Measurements from ENCODE around the gene PSMA3.

Gene PSMA3

DNA sequence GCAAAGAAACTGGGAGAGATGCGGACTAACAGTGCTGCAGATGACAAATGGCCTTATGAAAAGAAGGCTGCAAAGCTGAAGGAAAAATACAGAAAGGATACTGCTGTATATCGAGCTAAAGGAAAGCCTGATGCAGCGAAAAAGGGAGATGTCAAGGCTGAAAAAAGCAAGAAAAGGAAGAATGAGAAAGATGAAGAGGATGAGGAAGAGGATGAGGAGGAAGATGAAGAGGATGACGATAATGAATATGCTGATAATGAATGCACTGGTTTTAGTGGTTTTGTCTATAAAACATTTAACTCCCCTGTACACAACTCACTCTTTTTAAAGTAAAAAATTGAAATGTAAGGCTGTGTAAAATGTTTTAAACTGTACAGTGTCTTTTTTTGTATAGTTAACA, 40.5 kb downstream of the PSMA3 start:
- Histone ChIP-seq H2AFZ (ENCODE audit: low read length) (no peak overlapping the region), H3K27ac (ENCODE audit: low read length) (no peak overlapping the region), H3K9me2 (replicated peaks; ENCODE audit: insufficient read depth, low read length) (no peaks in the 10 kb centered on the region), H3K4me2 (ENCODE audit: low read depth, low read length) (no peak overlapping the region), H3K4me1 (ENCODE audit: low read length) (no peaks in the 10 kb centered on the region), H3K9me3 (replicated peaks; ENCODE audit: insufficient read depth, low read length) (no peaks in the 10 kb centered on the region), H3K79me2 (ENCODE audit: low read length) (peaks cover 59% of the 10 kb centered on the region), H4K20me1 (ENCODE audit: insufficient read depth, low read length) (no peaks in the 10 kb centered on the region), H3K9ac (ENCODE audit: low read length) (no peak overlapping the region), H3F3A (ENCODE audit: insufficient read depth, low read length) (no peaks in the 10 kb centered on the region; the same call in 1 of the 2 replicates), H3K4me3 (ENCODE audit: low read length) (no peak overlapping the region), H3K36me3 (replicated peaks; ENCODE audit: insufficient read depth, low read length) (no peaks in the 10 kb centered on the region), H3K27me3 (replicated peaks; ENCODE audit: insufficient read depth, low read length) (no peaks in the 10 kb centered on the region)
- TF ChIP-seq EZH2 (optimal IDR thresholded peaks at IDR 0.05; ENCODE audit: low read depth, low read length) = no peak
- no peak for TF ChIP-seq EZH2phosphoT487 (IDR thresholded peaks at IDR 0.05; ENCODE audit: low read length)
- TF ChIP-seq, protein P1, sequence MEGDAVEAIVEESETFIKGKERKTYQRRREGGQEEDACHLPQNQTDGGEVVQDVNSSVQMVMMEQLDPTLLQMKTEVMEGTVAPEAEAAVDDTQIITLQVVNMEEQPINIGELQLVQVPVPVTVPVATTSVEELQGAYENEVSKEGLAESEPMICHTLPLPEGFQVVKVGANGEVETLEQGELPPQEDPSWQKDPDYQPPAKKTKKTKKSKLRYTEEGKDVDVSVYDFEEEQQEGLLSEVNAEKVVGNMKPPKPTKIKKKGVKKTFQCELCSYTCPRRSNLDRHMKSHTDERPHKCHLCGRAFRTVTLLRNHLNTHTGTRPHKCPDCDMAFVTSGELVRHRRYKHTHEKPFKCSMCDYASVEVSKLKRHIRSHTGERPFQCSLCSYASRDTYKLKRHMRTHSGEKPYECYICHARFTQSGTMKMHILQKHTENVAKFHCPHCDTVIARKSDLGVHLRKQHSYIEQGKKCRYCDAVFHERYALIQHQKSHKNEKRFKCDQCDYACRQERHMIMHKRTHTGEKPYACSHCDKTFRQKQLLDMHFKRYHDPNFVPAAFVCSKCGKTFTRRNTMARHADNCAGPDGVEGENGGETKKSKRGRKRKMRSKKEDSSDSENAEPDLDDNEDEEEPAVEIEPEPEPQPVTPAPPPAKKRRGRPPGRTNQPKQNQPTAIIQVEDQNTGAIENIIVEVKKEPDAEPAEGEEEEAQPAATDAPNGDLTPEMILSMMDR (IDR thresholded peaks at IDR 0.05; ENCODE audit: low read length) = no peak
- no peak for DNase-seq

DNA sequence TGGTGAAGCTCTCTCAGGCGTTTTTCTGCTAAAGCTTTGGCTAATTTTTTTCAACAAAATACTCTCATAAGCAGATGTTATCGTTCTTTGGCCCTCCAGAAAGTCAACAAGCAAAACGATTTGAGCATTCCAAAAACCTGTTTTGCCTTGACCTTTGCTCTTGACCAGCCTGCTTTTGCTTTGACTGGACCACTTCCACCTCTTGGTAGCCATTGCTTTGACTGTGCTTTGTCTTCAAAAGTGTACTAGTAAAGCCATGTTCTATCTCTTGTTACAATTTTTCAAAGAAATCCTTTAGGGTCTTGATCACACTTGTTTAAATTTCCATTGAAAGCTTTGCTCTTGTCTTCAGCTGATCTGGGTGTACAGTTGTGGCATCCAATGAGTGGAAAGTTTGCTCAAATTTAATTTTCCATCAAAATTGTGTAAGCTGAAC, 43.0 kb downstream of the PSMA3 start:
- no peaks in the 10 kb centered on the region for H3K36me3 ChIP-seq (replicated peaks; ENCODE audit: insufficient read depth, low read length)
- H3K27me3 ChIP-seq (replicated peaks; ENCODE audit: insufficient read depth, low read length) = no peaks in the 10 kb centered on the region
- no peak overlapping the region for H3K27ac ChIP-seq (ENCODE audit: low read length)
- no peaks in the 10 kb centered on the region for H3K9me3 ChIP-seq (replicated peaks; ENCODE audit: insufficient read depth, low read length)
- no peaks in the 10 kb centered on the region for H3K4me1 ChIP-seq (ENCODE audit: low read length)
- no peak overlapping the region for H3K4me2 ChIP-seq (ENCODE audit: low read depth, low read length)
- no peaks in the 10 kb centered on the region for H3F3A ChIP-seq (ENCODE audit: insufficient read depth, low read length)
- H3K9me2 ChIP-seq (replicated peaks; ENCODE audit: insufficient read depth, low read length) = no peaks in the 10 kb centered on the region
- no peak overlapping the region for H3K9ac ChIP-seq (ENCODE audit: low read length)
- H3K4me3 ChIP-seq (ENCODE audit: low read length) = no peak overlapping the region
- TF ChIP-seq EZH2 (optimal IDR thresholded peaks at IDR 0.05; ENCODE audit: low read depth, low read length) (no peak), EZH2phosphoT487 (IDR thresholded peaks at IDR 0.05; ENCODE audit: low read length) (no peak)
- TF ChIP-seq, protein P1 (IDR thresholded peaks at IDR 0.05; ENCODE audit: low read length) = no peak
- H3K79me2 ChIP-seq (ENCODE audit: low read length) = peaks cover 60% of the 10 kb centered on the region
- H4K20me1 ChIP-seq (ENCODE audit: insufficient read depth, low read length) = no peaks in the 10 kb centered on the region
- DNase-seq = no peak
- no peak overlapping the region for H2AFZ ChIP-seq (ENCODE audit: low read length)

DNA sequence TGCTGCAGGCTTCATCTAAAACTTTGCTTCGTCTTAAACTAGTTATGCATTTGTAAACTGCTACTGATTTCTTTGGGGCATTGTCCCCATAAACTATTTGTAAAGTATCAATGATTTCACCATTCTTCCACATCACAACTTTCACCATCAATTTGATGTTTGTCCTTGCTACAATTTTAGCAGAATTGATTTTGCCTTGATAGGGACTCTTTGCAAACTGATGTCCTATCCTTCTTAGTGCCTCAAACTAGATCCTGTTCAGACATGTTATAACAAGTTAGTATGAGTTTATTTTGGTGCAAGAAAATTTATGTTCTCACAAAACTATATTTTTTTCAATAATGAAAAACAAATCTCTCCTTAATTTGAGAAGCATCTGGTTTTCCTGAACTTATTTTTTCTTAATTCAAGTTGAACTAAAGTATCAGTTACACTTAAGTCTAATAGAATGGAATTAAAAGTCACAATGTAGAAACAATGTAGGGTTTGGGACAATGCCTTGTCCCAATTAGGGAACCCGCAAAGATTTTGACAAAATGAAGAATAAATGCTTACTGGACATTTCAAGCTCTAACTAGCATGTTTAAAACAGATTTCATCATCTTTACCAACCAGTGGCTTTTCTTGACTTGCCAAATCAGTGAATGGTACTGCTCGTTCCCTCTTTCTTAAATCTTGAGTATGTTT, 43.6 kb downstream of the PSMA3 start:
- H3K4me3 ChIP-seq (ENCODE audit: low read length) = no peak overlapping the region
- no peak overlapping the region for H3K9ac ChIP-seq (ENCODE audit: low read length)
- no peaks in the 10 kb centered on the region for H3F3A ChIP-seq (ENCODE audit: insufficient read depth, low read length)
- H3K27me3 ChIP-seq (replicated peaks; ENCODE audit: insufficient read depth, low read length) = no peaks in the 10 kb centered on the region
- TF ChIP-seq EZH2phosphoT487 (IDR thresholded peaks at IDR 0.05; ENCODE audit: low read length) (no peak), EZH2 (optimal IDR thresholded peaks at IDR 0.05; ENCODE audit: low read depth, low read length) (no peak)
- TF ChIP-seq, protein P1 (IDR thresholded peaks at IDR 0.05; ENCODE audit: low read length) = no peak
- no peaks in the 10 kb centered on the region for H3K36me3 ChIP-seq (replicated peaks; ENCODE audit: insufficient read depth, low read length)
- H4K20me1 ChIP-seq (ENCODE audit: insufficient read depth, low read length) = no peaks in the 10 kb centered on the region
- H2AFZ ChIP-seq (ENCODE audit: low read length) = no peak overlapping the region
- no peaks in the 10 kb centered on the region for H3K9me2 ChIP-seq (replicated peaks; ENCODE audit: insufficient read depth, low read length)
- H3K79me2 ChIP-seq (ENCODE audit: low read length) = peaks cover 60% of the 10 kb centered on the region
- H3K4me2 ChIP-seq (ENCODE audit: low read depth, low read length) = no peak overlapping the region
- H3K27ac ChIP-seq (ENCODE audit: low read length) = no peak overlapping the region
- no peak for DNase-seq
- no peaks in the 10 kb centered on the region for H3K4me1 ChIP-seq (ENCODE audit: low read length)
- H3K9me3 ChIP-seq (replicated peaks; ENCODE audit: insufficient read depth, low read length) = no peaks in the 10 kb centered on the region
